Measurements from ENCODE around the gene NEU4.
"Not testable (repeated sequence)": the region's sequence is repeated elsewhere in the genome, so short reads cannot be mapped to it uniquely, and the experiment has no call there.

- not testable (repeated sequence) for TF ChIP-seq CTCF (IDR thresholded peaks at IDR 0.05; ENCODE audit: low read length); EZH2 (IDR thresholded peaks at IDR 0.05; ENCODE audit: borderline replicate concordance, low read length)
Measured at GRCh38 chr2:241782053-241782452, 26.9 kb upstream of the NEU4 start.

Data from OCI-LY1 (cell line).